Measurements from ENCODE around the gene TRPC6.
"Not testable (repeated sequence)": the region's sequence is repeated elsewhere in the genome, so short reads cannot be mapped to it uniquely, and the experiment has no call there.

Gene TRPC6

GRCh38 chr11:101498891-101499290 is 84.9 kb downstream of the TRPC6 start:
- no peaks in the 10 kb centered on the region; the same call in 1 of the 2 replicates for H3K36me3 ChIP-seq (ENCODE audit: insufficient read depth, low read length)
- no peaks in the 10 kb centered on the region for H3K9me3 ChIP-seq (ENCODE audit: control insufficient read depth, insufficient read depth, low read length)
- H3K9ac ChIP-seq (ENCODE audit: low read depth, low read length): no peak overlapping the region
- no peaks in the 10 kb centered on the region for H3K4me1 ChIP-seq (ENCODE audit: insufficient read depth, low read length)

- Histone ChIP-seq H3K9me3 (ENCODE audit: control insufficient read depth, insufficient read depth, low read length) (0 out of 2 replicates have a peak, but pooled peaks cover 2% of the 10 kb centered on the region), H3K9ac (ENCODE audit: low read depth, low read length) (no peak overlapping the region), H3K36me3 (ENCODE audit: insufficient read depth, low read length) (no peaks in the 10 kb centered on the region; the same call in 1 of the 2 replicates), H3K4me1 (ENCODE audit: insufficient read depth, low read length) (no peaks in the 10 kb centered on the region)
Observed at GRCh38 chr11:101497291-101497690, 86.5 kb downstream of the TRPC6 start.

GRCh38 chr11:101487775-101488174 is 96.0 kb downstream of the TRPC6 start:
- no peaks in the 10 kb centered on the region; the same call in none of the 2 replicates for H3K4me1 ChIP-seq (ENCODE audit: insufficient read depth, low read length)
- no peak overlapping the region for H3K9ac ChIP-seq (ENCODE audit: low read depth, low read length)
- H3K36me3 ChIP-seq (ENCODE audit: insufficient read depth, low read length): no peaks in the 10 kb centered on the region; the same call in 1 of the 2 replicates
- H3K9me3 ChIP-seq (ENCODE audit: control insufficient read depth, insufficient read depth, low read length): no peaks in the 10 kb centered on the region

- peaks cover 10% of the 10 kb centered on the region for H3K4me1 ChIP-seq (ENCODE audit: insufficient read depth, low read length)
- H3K9ac ChIP-seq (ENCODE audit: low read depth, low read length): no peak overlapping the region
- no peaks in the 10 kb centered on the region for H3K9me3 ChIP-seq (ENCODE audit: control insufficient read depth, insufficient read depth, low read length)
- no peaks in the 10 kb centered on the region for H3K36me3 ChIP-seq (ENCODE audit: insufficient read depth, low read length)
Observed at GRCh38 chr11:101482556-101483124, 101.2 kb downstream of the TRPC6 start.

- H3K9ac ChIP-seq (ENCODE audit: low read depth, low read length): no peak overlapping the region
- H3K9me3 ChIP-seq (ENCODE audit: control insufficient read depth, insufficient read depth, low read length): no peaks in the 10 kb centered on the region
- H3K4me1 ChIP-seq (ENCODE audit: insufficient read depth, low read length): peaks cover 10% of the 10 kb centered on the region
- H3K36me3 ChIP-seq (ENCODE audit: insufficient read depth, low read length): no peaks in the 10 kb centered on the region
Observed at GRCh38 chr11:101478587-101479369, 105.0 kb downstream of the TRPC6 start.

GRCh38 chr11:101477926-101478325 is 105.9 kb downstream of the TRPC6 start:
- Histone ChIP-seq H3K36me3 (ENCODE audit: insufficient read depth, low read length) (no peaks in the 10 kb centered on the region), H3K9me3 (ENCODE audit: control insufficient read depth, insufficient read depth, low read length) (no peaks in the 10 kb centered on the region), H3K9ac (ENCODE audit: low read depth, low read length) (no peak overlapping the region), H3K4me1 (ENCODE audit: insufficient read depth, low read length) (peaks cover 10% of the 10 kb centered on the region)

- Histone ChIP-seq H3K36me3 (ENCODE audit: insufficient read depth, low read length) (peaks cover 2% of the 10 kb centered on the region; the same call in 1 of the 2 replicates), H3K9ac (ENCODE audit: low read depth, low read length) (no peak overlapping the region), H3K4me1 (ENCODE audit: insufficient read depth, low read length) (peaks cover 10% of the 10 kb centered on the region), H3K9me3 (ENCODE audit: control insufficient read depth, insufficient read depth, low read length) (no peaks in the 10 kb centered on the region)
Observed at GRCh38 chr11:101476191-101476590, 107.6 kb downstream of the TRPC6 start.

GRCh38 chr11:101475699-101476098 is 108.1 kb downstream of the TRPC6 start:
- Histone ChIP-seq H3K9me3 (ENCODE audit: control insufficient read depth, insufficient read depth, low read length) (no peaks in the 10 kb centered on the region), H3K4me1 (ENCODE audit: insufficient read depth, low read length) (peaks cover 10% of the 10 kb centered on the region), H3K36me3 (ENCODE audit: insufficient read depth, low read length) (peaks cover 5% of the 10 kb centered on the region), H3K9ac (ENCODE audit: low read depth, low read length) (no peak overlapping the region)

- Histone ChIP-seq H3K4me1 (ENCODE audit: insufficient read depth, low read length) (peaks cover 10% of the 10 kb centered on the region), H3K9ac (ENCODE audit: low read depth, low read length) (no peak overlapping the region), H3K9me3 (ENCODE audit: control insufficient read depth, insufficient read depth, low read length) (no peaks in the 10 kb centered on the region), H3K36me3 (ENCODE audit: insufficient read depth, low read length) (peaks cover 5% of the 10 kb centered on the region)
Observed at GRCh38 chr11:101474666-101475065, 109.1 kb downstream of the TRPC6 start.

GRCh38 chr11:101470881-101471520 is 112.8 kb downstream of the TRPC6 start:
- Histone ChIP-seq H3K4me1 (ENCODE audit: insufficient read depth, low read length) (no peaks in the 10 kb centered on the region), H3K9me3 (ENCODE audit: control insufficient read depth, insufficient read depth, low read length) (no peaks in the 10 kb centered on the region), H3K36me3 (ENCODE audit: insufficient read depth, low read length) (peaks cover 5% of the 10 kb centered on the region), H3K9ac (ENCODE audit: low read depth, low read length) (no peak overlapping the region)

GRCh38 chr11:101470419-101470818 is 113.4 kb downstream of the TRPC6 start:
- Histone ChIP-seq H3K36me3 (ENCODE audit: insufficient read depth, low read length) (peaks cover 5% of the 10 kb centered on the region), H3K9me3 (ENCODE audit: control insufficient read depth, insufficient read depth, low read length) (no peaks in the 10 kb centered on the region), H3K4me1 (ENCODE audit: insufficient read depth, low read length) (no peaks in the 10 kb centered on the region), H3K9ac (ENCODE audit: low read depth, low read length) (no peak overlapping the region)

GRCh38 chr11:101466352-101466751 is 117.5 kb downstream of the TRPC6 start:
- H3K36me3 ChIP-seq (ENCODE audit: insufficient read depth, low read length): peaks cover 5% of the 10 kb centered on the region
- H3K9ac ChIP-seq (ENCODE audit: low read depth, low read length): no peak overlapping the region
- H3K4me1 ChIP-seq (ENCODE audit: insufficient read depth, low read length): no peaks in the 10 kb centered on the region
- no peaks in the 10 kb centered on the region for H3K9me3 ChIP-seq (ENCODE audit: control insufficient read depth, insufficient read depth, low read length)

- not testable (repeated sequence) for H3K9ac ChIP-seq (ENCODE audit: low read depth, low read length); H3K4me1 ChIP-seq (ENCODE audit: insufficient read depth, low read length); H3K9me3 ChIP-seq (ENCODE audit: control insufficient read depth, insufficient read depth, low read length); H3K36me3 ChIP-seq (ENCODE audit: insufficient read depth, low read length)
Observed at GRCh38 chr11:101464388-101464787, 119.4 kb downstream of the TRPC6 start.

GRCh38 chr11:101459020-101459419 is 124.8 kb downstream of the TRPC6 start:
- Histone ChIP-seq H3K9ac (ENCODE audit: low read depth, low read length) (no peak overlapping the region), H3K4me1 (ENCODE audit: insufficient read depth, low read length) (no peaks in the 10 kb centered on the region), H3K9me3 (ENCODE audit: control insufficient read depth, insufficient read depth, low read length) (peaks cover 4% of the 10 kb centered on the region; the same call in 1 of the 2 replicates), H3K36me3 (ENCODE audit: insufficient read depth, low read length) (no peaks in the 10 kb centered on the region)

GRCh38 chr11:101458161-101458560 is 125.6 kb downstream of the TRPC6 start:
- H3K9me3 ChIP-seq (ENCODE audit: control insufficient read depth, insufficient read depth, low read length): peaks cover 4% of the 10 kb centered on the region; the same call in 1 of the 2 replicates
- no peaks in the 10 kb centered on the region for H3K36me3 ChIP-seq (ENCODE audit: insufficient read depth, low read length)
- H3K9ac ChIP-seq (ENCODE audit: low read depth, low read length): no peak overlapping the region
- H3K4me1 ChIP-seq (ENCODE audit: insufficient read depth, low read length): no peaks in the 10 kb centered on the region

Measured in ES-I3 (cell line).